Skeletal muscle tissue (tissue), 4 donors: Measurements from ENCODE around the gene SHC2. TPM values are rescaled to one million over a fixed set of nuclear protein-coding genes. Genes with fewer than 3 reads are reported as not detected.
"Not testable (repeated sequence)": the region's sequence is repeated elsewhere in the genome, so short reads cannot be mapped to it uniquely, and the experiment has no call there.

Source experiments
- H3K27ac ChIP-seq: one replicate; pipeline ENCODE4 v1.7.0; 2013; ENCODE audit warnings: mild to moderate bottlenecking, low read depth, low read length, inconsistent platforms
- H3K27me3 ChIP-seq, 3 donors: one replicate each; pipeline ENCODE4 v1.7.0; 2013; ENCODE audit warnings: low read length in 3 of 3; ENCODE audit not compliant: control insufficient read depth in 3 of 3, insufficient read depth in 3 of 3
- H3K36me3 ChIP-seq, 3 donors: one replicate each; pipeline ENCODE4 v1.7.0; 2013; ENCODE audit warnings: low read length in 3 of 3; ENCODE audit not compliant: control insufficient read depth in 3 of 3, insufficient read depth in 3 of 3
- H3K4me1 ChIP-seq, 3 donors: one replicate each; pipeline ENCODE4 v1.7.0; 2013; ENCODE audit warnings: low read length in 3 of 3, mild to moderate bottlenecking in 3 of 3; ENCODE audit not compliant: control insufficient read depth in 3 of 3, insufficient read depth in 3 of 3
- H3K4me3 ChIP-seq, 3 donors: one replicate each; pipeline ENCODE4 v1.7.0; 2013; ENCODE audit warnings: low read length in 3 of 3
- H3K9ac ChIP-seq, 3 donors: one replicate each; pipeline ENCODE4 v1.7.0; 2013; ENCODE audit warnings: low read length in 3 of 3, mild to moderate bottlenecking in 3 of 3, moderate library complexity in 2 of 3, low read depth in 1 of 3
- H3K9me3 ChIP-seq, 3 donors: one replicate each; pipeline ENCODE4 v1.7.0; 2013; ENCODE audit warnings: low read length in 3 of 3; ENCODE audit not compliant: control insufficient read depth in 3 of 3
- total RNA-seq: library from RNA; depleted of rRNA; stranded (reverse); fragments of >200 nt; gene quantifications from one replicate; pipeline ENCODE4 v1.2.3, GENCODE V29; 2014
- donor health status: Osteomylitis.

Gene SHC2
- total RNA-seq, 1 donor from 2014 or later: 7.8 TPM

GRCh38 chr19:383040-383439 is 77.8 kb downstream of the SHC2 start:
- no peaks in the 10 kb centered on the region for H3K4me1 ChIP-seq
- H3K9ac ChIP-seq: no peak overlapping the region
- no peak overlapping the region for H3K4me3 ChIP-seq
- H3K27ac ChIP-seq: no peak overlapping the region
- H3K27me3 ChIP-seq: peaks cover 16 to 18% (median 17%) of the 10 kb centered on the region in 3 donors
- no peaks in the 10 kb centered on the region for H3K9me3 ChIP-seq
- no peaks in the 10 kb centered on the region for H3K36me3 ChIP-seq

- not testable (repeated sequence) for H3K36me3 ChIP-seq
Measured at GRCh38 chr19:382578-382977, 78.3 kb downstream of the SHC2 start.

GRCh38 chr19:381901-382300 is 78.9 kb downstream of the SHC2 start:
- not testable (repeated sequence) for H3K27ac ChIP-seq, H3K9ac ChIP-seq, H3K9me3 ChIP-seq, H3K36me3 ChIP-seq, H3K4me3 ChIP-seq, H3K4me1 ChIP-seq
- peaks cover 11 to 13% (median 12%) of the 10 kb centered on the region in 3 donors for H3K27me3 ChIP-seq

More at GRCh38 chr19:382578-382977, 78.3 kb downstream of the SHC2 start:
- H3K4me1 ChIP-seq, H3K9ac ChIP-seq, H3K27ac ChIP-seq, H3K4me3 ChIP-seq, H3K9me3 ChIP-seq: not testable (repeated sequence)
- peaks cover 13 to 15% (median 15%) of the 10 kb centered on the region in 3 donors for H3K27me3 ChIP-seq

- not testable (repeated sequence) for H3K9me3 ChIP-seq, H3K27ac ChIP-seq, H3K9ac ChIP-seq
Measured at GRCh38 chr19:380618-381219, 80.1 kb downstream of the SHC2 start.

GRCh38 chr19:379796-380195 is 81.0 kb downstream of the SHC2 start:
- H3K36me3 ChIP-seq: no peaks in the 10 kb centered on the region
- no peak overlapping the region for H3K4me3 ChIP-seq
- H3K9me3 ChIP-seq: no peaks in the 10 kb centered on the region
- H3K27me3 ChIP-seq: peaks cover 18 to 23% (median 20%) of the 10 kb centered on the region in 3 donors
- H3K27ac ChIP-seq: no peak overlapping the region
- H3K9ac ChIP-seq: no peak overlapping the region
- no peaks in the 10 kb centered on the region for H3K4me1 ChIP-seq

More at GRCh38 chr19:380618-381219, 80.1 kb downstream of the SHC2 start:
- peaks cover 12 to 16% (median 15%) of the 10 kb centered on the region in 3 donors for H3K27me3 ChIP-seq
- H3K36me3 ChIP-seq, H3K4me1 ChIP-seq, H3K4me3 ChIP-seq: not testable (repeated sequence)

- no peak overlapping the region for H3K4me3 ChIP-seq
- H3K4me1 ChIP-seq: no peaks in the 10 kb centered on the region
- no peak overlapping the region for H3K27ac ChIP-seq
- H3K27me3 ChIP-seq: peaks cover 22 to 29% (median 25%) of the 10 kb centered on the region in 3 donors
- no peaks in the 10 kb centered on the region for H3K36me3 ChIP-seq
- no peak overlapping the region for H3K9ac ChIP-seq
- no peaks in the 10 kb centered on the region for H3K9me3 ChIP-seq
Measured at GRCh38 chr19:378706-379105, 82.1 kb downstream of the SHC2 start.

- Histone ChIP-seq H3K9me3 (no peaks in the 10 kb centered on the region), H3K27me3 (peaks cover 23 to 32% (median 30%) of the 10 kb centered on the region in 3 donors), H3K4me3 (no peak overlapping the region), H3K9ac (no peak overlapping the region), H3K36me3 (no peaks in the 10 kb centered on the region), H3K27ac (no peak overlapping the region), H3K4me1 (no peaks in the 10 kb centered on the region)
Measured at GRCh38 chr19:377801-378581, 82.8 kb downstream of the SHC2 start.

GRCh38 chr19:376111-376470 is 84.7 kb downstream of the SHC2 start:
- Histone ChIP-seq H3K4me1 (peaks cover 0 to 14% (median 11%) of the 10 kb centered on the region in 3 donors), H3K27ac (no peak overlapping the region), H3K9ac (no peak overlapping the region), H3K4me3 (no peak overlapping the region), H3K36me3 (no peaks in the 10 kb centered on the region), H3K9me3 (no peaks in the 10 kb centered on the region), H3K27me3 (peaks cover 35 to 48% (median 44%) of the 10 kb centered on the region in 3 donors)

GRCh38 chr19:375395-376110 is 85.3 kb downstream of the SHC2 start:
- peaks cover 35 to 53% (median 44%) of the 10 kb centered on the region in 3 donors for H3K27me3 ChIP-seq
- H3K4me3 ChIP-seq: no peak overlapping the region
- H3K9ac ChIP-seq: no peak overlapping the region
- H3K27ac ChIP-seq: no peak overlapping the region
- H3K36me3 ChIP-seq: no peaks in the 10 kb centered on the region
- no peaks in the 10 kb centered on the region for H3K9me3 ChIP-seq
- peaks cover 0 to 14% (median 11%) of the 10 kb centered on the region in 3 donors for H3K4me1 ChIP-seq

- H3K36me3 ChIP-seq: no peaks in the 10 kb centered on the region
- H3K27me3 ChIP-seq: peaks cover 35 to 54% (median 46%) of the 10 kb centered on the region in 3 donors
- no peak overlapping the region for H3K27ac ChIP-seq
- H3K4me1 ChIP-seq: peaks cover 0 to 14% (median 11%) of the 10 kb centered on the region in 3 donors
- H3K9me3 ChIP-seq: no peaks in the 10 kb centered on the region
- H3K4me3 ChIP-seq: no peak overlapping the region
- no peak overlapping the region for H3K9ac ChIP-seq
Measured at GRCh38 chr19:374886-375235, 86.0 kb downstream of the SHC2 start.
